Medulla oblongata (tissue), 1 donor: ENCODE results near the gene CNIH2.

Experiments
- DNase-seq: peaks from one replicate; pipeline ENCODE4 v3.0.0-alpha.2; 2015; ENCODE audit errors: extremely low spot score

CNIH2 gene

GRCh38 chr11:66329165-66329673 lies 51.2 kb downstream of the CNIH2 start:
- DNase-seq = no peak

GRCh38 chr11:66330931-66331330 lies 53.0 kb downstream of the CNIH2 start:
- DNase-seq = no peak

GRCh38 chr11:66331542-66332370 lies 53.8 kb downstream of the CNIH2 start:
- DNase-seq = no peak

GRCh38 chr11:66332371-66333219 lies 54.6 kb downstream of the CNIH2 start:
- no peak for DNase-seq

- DNase-seq = no peak
Measured at GRCh38 chr11:66333220-66333877, 55.4 kb downstream of the CNIH2 start.
